Natural killer cell (primary cell): Measurements from ENCODE around the gene USH2A. TPM values are rescaled to one million over a fixed set of nuclear protein-coding genes. Genes with fewer than 3 reads are reported as not detected.

Experiments
- ATAC-seq, 3 donors: fragments of 150-1000 bp in 2 of 3; fragments of 200-7000 bp in 1 of 3; cut with Tn5 transposase; 1 replicate in 1 of 3; 2 replicates in 2 of 3; pipeline ENCODE4 v1.10.0; 2021; ENCODE audit warnings: mild to moderate bottlenecking in 2 of 3, moderate library complexity in 2 of 3
- DNase-seq, 2 donors: peaks; one replicate each; pipeline versions ENCODE4 v3.0.0 to v3.0.0-alpha.2; 2013 to 2021; ENCODE audit warnings: mixed read lengths in 1 of 2
- H3K27ac ChIP-seq: one replicate; pipeline ENCODE4 v1.5.1; 2013; ENCODE audit warnings: mild to moderate bottlenecking, low read length
- H3K27me3 ChIP-seq: one replicate; pipeline ENCODE4 v1.6.1; 2013; ENCODE audit warnings: low read length; ENCODE audit not compliant: control insufficient read depth, insufficient read depth
- H3K36me3 ChIP-seq: one replicate; pipeline ENCODE4 v1.6.1; 2013; ENCODE audit warnings: low read length; ENCODE audit not compliant: control insufficient read depth, insufficient read depth
- H3K4me1 ChIP-seq: one replicate; pipeline ENCODE4 v1.6.1; 2013; ENCODE audit warnings: low read length; ENCODE audit not compliant: control insufficient read depth, insufficient read depth
- H3K4me3 ChIP-seq: one replicate; pipeline ENCODE4 v1.5.1; 2013; ENCODE audit warnings: low read length
- H3K9me3 ChIP-seq: one replicate; pipeline ENCODE4 v1.6.1; 2013; ENCODE audit warnings: low read length; ENCODE audit not compliant: control insufficient read depth, insufficient read depth
- H3K27ac Mint-ChIP-seq, 2 donors: one replicate each; pipeline ENCODE4 v1.8.0; 2022; ENCODE audit warnings: mild to moderate bottlenecking in 2 of 2, mixed read lengths in 2 of 2, moderate library complexity in 1 of 2
- H3K27me3 Mint-ChIP-seq, 2 donors: one replicate each; pipeline ENCODE4 v1.8.0; 2022; ENCODE audit warnings: low read depth in 2 of 2, mixed read lengths in 2 of 2
- H3K36me3 Mint-ChIP-seq: one replicate; pipeline ENCODE4 v1.8.0; 2022; ENCODE audit warnings: mixed read lengths
- H3K4me1 Mint-ChIP-seq, 2 donors: one replicate each; pipeline ENCODE4 v1.8.0; 2022; ENCODE audit warnings: mixed read lengths in 2 of 2
- H3K4me3 Mint-ChIP-seq: one replicate; pipeline ENCODE4 v1.8.0; 2022; ENCODE audit warnings: mild to moderate bottlenecking, moderate library complexity, mixed read lengths
- H3K9me3 Mint-ChIP-seq, 2 donors: one replicate each; pipeline ENCODE4 v1.8.0; 2022; ENCODE audit warnings: mixed read lengths in 2 of 2
- CTCF ChIP-seq: fragments of 200-600 bp; IDR thresholded peaks from one replicate; pipeline ENCODE4 v1.8.0; 2022; ENCODE audit warnings: antibody characterized with exemption
- WGBS: methylation state at CpG from one replicate; pipeline ENCODE4 v1.1.7; 2013; ENCODE audit warnings: missing lambda C conversion rate; ENCODE audit not compliant: insufficient coverage; 5-methylcytosine and 5-hydroxymethylcytosine counted together
- intact Hi-C: fragments of 100-400 bp; cut with micrococcal nuclease; formaldehyde crosslinking; loops from one replicate; pipeline ENCODE4 v1.14.2; 2022
- total RNA-seq, 4 donors: library from RNA; stranded (reverse); fragments of 120-200 nt in 1 of 4; gene quantifications; one replicate each; pipeline versions ENCODE4 v1.2.3 to v1.2.4, GENCODE V29; 2013 to 2022

The USH2A gene
- total RNA-seq, 3 donors from 2014 or later (not counting 1 experiment from before 2014, with no cell fraction given): not detected

DNA sequence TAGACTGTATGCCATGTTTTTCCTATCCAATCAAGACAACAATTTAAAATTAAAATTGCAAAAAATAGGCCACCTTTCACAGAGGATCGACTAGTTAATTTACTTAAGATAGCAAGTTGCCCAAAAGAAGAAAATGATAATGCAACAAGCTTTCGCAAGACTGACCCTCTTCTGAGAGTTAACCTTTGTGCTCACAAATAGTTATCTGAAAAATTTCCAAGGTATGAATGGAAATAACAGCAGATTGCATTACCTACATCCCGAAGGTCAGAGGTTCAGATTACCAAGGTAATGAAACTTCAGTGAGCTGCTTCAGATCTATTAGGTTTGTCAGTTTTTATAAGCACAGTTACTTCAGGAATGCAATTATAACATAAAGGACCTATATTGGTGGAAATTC is 558.2 kb downstream of the USH2A start:
- Histone ChIP-seq H3K9me3 (peaks cover 2% of the 10 kb centered on the region), H3K4me1 (no peaks in the 10 kb centered on the region), H3K27me3 (no peaks in the 10 kb centered on the region), H3K27ac (no peak overlapping the region), H3K36me3 (no peaks in the 10 kb centered on the region), H3K4me3 (no peak overlapping the region)
- H3K36me3 Mint-ChIP-seq: no peaks in the 10 kb centered on the region
- H3K4me3 Mint-ChIP-seq: no peak overlapping the region
- ATAC-seq: no peak
- DNase-seq: no peak
- peaks cover 18% of the 10 kb centered on the region in 2 donors for H3K9me3 Mint-ChIP-seq
- intact Hi-C loops: no loop called here
- H3K27ac Mint-ChIP-seq: no peak overlapping the region
- 95% methylated on average over 3 of the region's 3 CpGs for WGBS
- no peaks in the 10 kb centered on the region for H3K27me3 Mint-ChIP-seq
- no peaks in the 10 kb centered on the region for H3K4me1 Mint-ChIP-seq
- no peak for TF ChIP-seq CTCF

GRCh38 chr1:215863796-215864195 is 559.5 kb downstream of the USH2A start:
- Histone ChIP-seq H3K27me3 (no peaks in the 10 kb centered on the region), H3K4me3 (no peak overlapping the region), H3K9me3 (peaks cover 6% of the 10 kb centered on the region), H3K36me3 (no peaks in the 10 kb centered on the region), H3K27ac (no peak overlapping the region), H3K4me1 (no peaks in the 10 kb centered on the region)
- no peak for DNase-seq
- no peaks in the 10 kb centered on the region for H3K27me3 Mint-ChIP-seq
- no peak for ATAC-seq
- no peak overlapping the region for H3K4me3 Mint-ChIP-seq
- H3K36me3 Mint-ChIP-seq: no peaks in the 10 kb centered on the region
- no peak for TF ChIP-seq CTCF
- peaks cover 18% of the 10 kb centered on the region in 2 donors for H3K9me3 Mint-ChIP-seq
- H3K27ac Mint-ChIP-seq: no peak overlapping the region
- intact Hi-C loops: no loop called here
- H3K4me1 Mint-ChIP-seq: no peaks in the 10 kb centered on the region

DNA sequence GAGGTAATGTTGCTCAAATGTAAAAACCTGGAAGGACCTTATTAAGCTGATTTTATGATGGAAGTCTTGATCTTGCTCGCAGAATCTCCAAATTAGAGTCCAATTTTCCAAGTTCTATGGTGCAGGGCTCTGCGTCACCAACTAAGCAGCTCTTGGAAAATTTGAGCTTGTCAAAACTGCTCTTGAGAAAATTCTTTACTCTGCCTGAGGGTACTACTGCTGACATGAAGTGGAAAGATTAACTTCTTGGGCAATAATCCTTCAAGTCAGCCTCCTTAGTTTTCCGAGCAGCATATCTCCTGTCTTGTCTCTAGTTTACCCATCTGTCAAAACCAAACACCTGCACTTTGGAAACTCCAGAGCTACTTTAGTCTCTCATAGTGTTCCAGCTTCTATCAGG is 562.4 kb downstream of the USH2A start:
- ATAC-seq (no peak), DNase-seq (no peak)
- H3K9me3 ChIP-seq: peaks cover 11% of the 10 kb centered on the region
- no peak overlapping the region for H3K4me3 ChIP-seq
- peaks cover 15 to 22% of the 10 kb centered on the region in 2 donors for H3K9me3 Mint-ChIP-seq
- H3K27ac ChIP-seq: no peak overlapping the region
- no peak for TF ChIP-seq CTCF
- no peaks in the 10 kb centered on the region for H3K4me1 ChIP-seq
- no peak overlapping the region for H3K27ac Mint-ChIP-seq
- H3K4me3 Mint-ChIP-seq: no peak overlapping the region
- H3K36me3 Mint-ChIP-seq: peaks cover 13% of the 10 kb centered on the region
- H3K4me1 Mint-ChIP-seq: no peaks in the 10 kb centered on the region
- no peaks in the 10 kb centered on the region for H3K27me3 Mint-ChIP-seq
- H3K36me3 ChIP-seq: no peaks in the 10 kb centered on the region
- WGBS: 87% methylated on average over 3 of the region's 3 CpGs
- H3K27me3 ChIP-seq: no peaks in the 10 kb centered on the region
- intact Hi-C loops: no loop called here

DNA sequence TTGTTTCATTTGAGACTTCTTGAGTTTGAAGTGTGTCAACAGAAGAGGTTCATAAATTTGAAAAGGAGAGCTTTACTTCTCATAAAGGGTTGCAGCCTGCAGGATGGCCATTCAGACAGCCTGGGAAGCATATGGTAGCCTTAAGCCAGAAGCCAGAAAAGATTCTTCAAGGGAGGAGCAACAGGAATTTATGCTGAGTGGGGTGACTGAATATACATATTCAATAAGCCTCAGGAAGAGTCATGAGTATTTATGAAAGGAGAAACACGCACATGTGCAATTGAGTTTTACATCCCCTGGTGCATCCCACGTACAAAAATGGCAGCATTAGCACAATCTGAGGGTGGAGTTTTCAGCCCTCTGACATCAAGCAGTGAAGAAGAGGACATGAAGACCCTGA is 565.9 kb downstream of the USH2A start:
- no peak for TF ChIP-seq CTCF
- Mint-ChIP-seq H3K27ac (no peak overlapping the region), H3K4me3 (no peak overlapping the region), H3K9me3 (peaks cover 13 to 22% of the 10 kb centered on the region in 2 donors), H3K4me1 (no peaks in the 10 kb centered on the region), H3K36me3 (peaks cover 14% of the 10 kb centered on the region), H3K27me3 (no peaks in the 10 kb centered on the region)
- Histone ChIP-seq H3K4me1 (no peaks in the 10 kb centered on the region), H3K27ac (no peak overlapping the region), H3K27me3 (no peaks in the 10 kb centered on the region), H3K9me3 (peaks cover 21% of the 10 kb centered on the region), H3K36me3 (no peaks in the 10 kb centered on the region), H3K4me3 (no peak overlapping the region)
- DNase-seq: no peak
- intact Hi-C loops: no loop called here
- ATAC-seq: no peak
- 64% methylated on average over 2 of the region's 2 CpGs for WGBS
